GM18507 (cell line): ENCODE measurements around the gene UIMC1.

ENCODE experiments used
- DNase-seq: peaks from one replicate; pipeline ENCODE4 v3.0.0; 2011; ENCODE audit warnings: low read depth; ENCODE audit not compliant: insufficient read length; ENCODE audit errors: extremely low spot score
- FAIRE-seq: peaks from 2 replicates; lab custom pipeline; 2011; peaks lifted over from hg19 to GRCh38; lab: Jason Lieb, UNC

UIMC1 gene

DNA sequence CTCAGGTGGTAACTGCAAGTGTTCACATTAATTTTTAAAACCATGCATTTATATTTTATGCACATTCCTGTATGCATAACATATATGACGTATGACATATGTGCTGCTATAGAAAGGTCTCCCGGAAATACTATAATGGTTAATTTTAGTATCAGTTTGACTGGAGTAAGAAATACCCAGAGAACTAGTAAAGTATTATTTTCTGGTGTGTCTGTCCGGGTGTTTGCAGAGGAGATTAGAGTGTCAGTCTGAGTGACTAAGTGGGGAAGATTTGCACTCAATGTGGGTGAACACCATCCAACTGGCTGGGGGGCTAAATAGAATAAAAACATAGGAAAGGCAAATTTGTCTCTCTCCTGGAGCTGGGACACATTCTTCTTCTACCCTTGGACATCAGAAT, 26.9 kb downstream of the UIMC1 start:
- DNase-seq = no peak

DNA sequence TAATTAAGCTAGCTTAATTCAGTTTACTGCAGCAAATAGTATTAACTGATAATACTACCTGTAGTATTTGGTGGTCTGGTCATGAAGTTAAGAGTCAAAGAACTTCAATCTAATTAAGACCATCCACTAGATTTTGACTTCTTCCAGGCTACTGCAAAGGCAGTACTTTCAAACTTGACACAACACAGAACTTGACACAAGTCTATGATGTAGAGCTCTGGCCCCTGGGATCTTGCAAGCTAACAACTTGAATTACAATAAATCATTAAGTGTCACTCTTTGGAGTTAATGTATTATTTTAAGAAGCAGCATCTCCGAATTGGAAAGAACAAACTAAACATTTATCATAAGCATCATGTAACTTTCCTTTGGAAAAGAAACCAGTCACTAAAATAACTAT, 40.9 kb downstream of the UIMC1 start:
- DNase-seq (no peak), FAIRE-seq (no peak)

More for the DNA sequence above, 26.9 kb downstream of the UIMC1 start:
- FAIRE-seq = no peak

DNA sequence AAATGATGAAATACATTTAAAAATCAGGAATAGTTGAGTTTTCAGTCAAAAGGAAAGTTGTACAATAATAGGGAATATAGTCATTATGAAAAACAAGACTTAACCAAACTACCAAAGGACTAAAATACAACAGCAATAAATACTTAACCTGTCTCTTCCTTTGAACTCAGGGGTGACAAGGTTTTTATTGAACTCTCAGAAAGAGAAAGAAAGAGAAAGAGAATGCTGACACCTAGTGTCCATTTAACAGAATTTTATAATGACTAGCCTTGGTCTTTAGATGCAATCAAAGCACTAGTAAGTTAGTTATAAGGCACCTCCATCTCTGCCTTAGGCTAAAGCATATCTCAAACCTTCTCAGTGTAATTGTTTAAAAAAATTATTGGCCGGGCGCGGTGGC, 47.5 kb downstream of the UIMC1 start:
- FAIRE-seq (peak; percentile 70), DNase-seq (peak; percentile 29)

DNA sequence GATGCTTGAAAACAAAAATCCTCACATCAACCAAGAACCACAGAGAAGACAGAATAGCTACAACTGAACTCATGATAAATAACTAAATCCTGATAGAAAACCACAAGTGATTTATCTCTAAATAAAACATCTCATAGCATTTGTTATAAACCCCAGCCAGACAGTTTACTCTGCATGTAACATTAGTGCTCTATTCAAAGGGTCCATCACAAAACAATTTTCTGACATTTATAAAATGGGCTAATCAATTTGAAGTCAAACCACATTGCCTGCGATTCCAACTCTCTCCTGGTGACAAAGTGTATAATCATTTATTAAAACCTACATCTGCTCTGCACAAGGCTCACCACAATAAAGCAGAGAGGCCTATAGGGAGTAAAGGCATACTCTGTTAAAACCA, 49.8 kb downstream of the UIMC1 start:
- FAIRE-seq (no peak), DNase-seq (no peak)

DNA sequence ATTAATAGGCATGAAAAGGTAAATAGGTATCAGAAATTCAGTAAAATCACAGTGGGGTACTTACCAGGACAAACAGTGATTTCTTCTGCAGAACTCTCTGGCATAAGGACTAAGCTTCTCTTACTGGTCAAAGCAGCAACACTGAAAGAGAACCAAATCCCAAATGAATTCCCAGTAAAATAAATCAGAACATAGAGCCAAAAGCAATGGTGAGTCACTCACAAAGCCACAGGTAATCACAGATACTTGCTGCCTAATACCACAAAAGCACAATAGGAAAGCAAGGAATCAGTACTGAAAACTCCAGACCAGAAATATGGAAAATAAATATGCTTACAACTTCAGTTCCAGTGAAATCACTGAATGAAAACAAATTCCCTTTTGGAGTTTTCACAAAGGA, 50.7 kb downstream of the UIMC1 start:
- FAIRE-seq (no peak), DNase-seq (no peak)

DNA sequence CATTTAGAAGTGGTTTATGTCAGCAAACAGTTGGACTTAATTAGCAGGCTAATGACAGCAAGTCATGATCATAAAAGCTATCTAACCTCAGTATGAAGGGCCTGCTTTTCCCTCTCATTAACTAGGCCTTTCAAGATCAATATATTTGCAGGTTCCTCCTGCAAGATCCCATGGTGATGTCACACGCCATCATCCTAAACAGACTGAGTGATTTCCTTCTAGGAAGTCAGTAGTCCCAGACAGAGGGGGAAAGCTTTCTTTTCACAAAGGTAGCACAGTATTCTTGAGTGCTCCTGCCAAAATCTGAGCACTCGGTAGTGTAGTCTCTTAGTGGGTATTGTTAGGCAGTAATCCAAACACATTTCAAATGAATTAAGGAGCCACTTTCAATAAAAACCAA, 52.5 kb downstream of the UIMC1 start:
- FAIRE-seq (no peak), DNase-seq (no peak)

DNA sequence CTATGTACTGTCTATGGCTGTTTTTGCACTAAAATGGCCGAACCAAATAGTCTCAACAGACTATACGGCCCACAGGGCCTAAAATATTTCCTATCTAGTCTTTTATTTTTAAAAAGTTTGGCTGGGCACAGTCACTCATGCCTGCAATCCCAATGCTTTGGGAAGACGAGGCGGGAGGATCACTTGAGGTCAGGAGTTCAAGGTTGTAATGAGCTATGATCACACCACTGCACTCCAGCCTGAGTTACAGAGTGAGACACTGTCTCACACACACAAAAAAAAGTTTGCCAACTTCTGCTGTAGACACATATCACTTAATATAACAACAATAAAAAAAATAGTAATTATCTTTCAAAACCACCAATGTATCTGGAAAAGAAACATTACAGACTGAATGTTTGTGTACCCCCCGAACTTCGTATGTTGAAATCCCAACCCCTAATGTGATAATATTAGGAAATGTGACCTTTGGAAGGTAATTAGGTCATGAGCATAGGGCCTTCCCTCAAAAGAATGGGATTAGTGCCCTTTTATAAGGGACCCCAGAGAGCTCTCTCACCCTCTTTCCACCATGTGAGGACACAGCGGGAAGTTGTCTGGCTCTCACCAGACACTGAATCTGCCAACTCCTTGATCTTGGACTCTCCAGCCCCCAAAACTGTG, 53.9 kb downstream of the UIMC1 start:
- FAIRE-seq (no peak), DNase-seq (no peak)

DNA sequence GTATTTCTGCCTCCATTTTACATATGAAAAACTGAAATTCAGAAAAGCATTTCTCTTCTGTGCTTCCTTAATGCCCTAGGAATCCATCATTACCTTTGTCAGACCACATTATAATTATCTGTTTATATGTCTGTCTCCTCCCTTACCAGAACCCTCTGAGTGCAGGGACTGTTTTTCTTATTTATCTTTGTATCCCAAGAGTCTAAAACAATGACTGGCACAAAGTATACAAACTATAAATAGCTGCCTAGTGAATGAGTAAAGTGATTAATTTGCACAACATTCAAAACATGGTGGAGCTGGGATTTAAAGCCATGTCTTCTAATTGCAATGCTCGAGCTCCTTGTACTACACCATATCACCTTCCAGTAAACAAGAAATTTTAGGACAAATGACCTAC, 58.1 kb downstream of the UIMC1 start:
- DNase-seq = no peak
- FAIRE-seq = no peak

DNA sequence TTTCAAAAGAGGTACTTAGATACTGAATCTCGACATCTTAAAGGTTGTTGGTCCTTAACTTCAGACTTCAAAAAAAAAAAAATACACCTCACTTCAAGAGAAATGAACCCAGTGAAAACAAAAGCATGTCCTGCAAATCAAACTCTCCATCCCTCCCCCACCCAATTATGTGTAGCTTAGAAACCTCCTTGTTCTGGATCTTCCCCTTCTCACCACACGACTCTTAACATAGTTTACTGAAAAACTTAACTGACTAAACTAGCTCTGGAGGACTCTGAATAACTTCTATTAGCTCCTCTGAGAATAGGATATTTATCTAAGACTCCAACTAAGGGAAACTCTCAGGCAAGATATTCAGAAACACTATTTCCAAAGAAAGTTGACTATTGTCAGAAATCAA, 58.7 kb downstream of the UIMC1 start:
- DNase-seq (no peak), FAIRE-seq (no peak)

DNA sequence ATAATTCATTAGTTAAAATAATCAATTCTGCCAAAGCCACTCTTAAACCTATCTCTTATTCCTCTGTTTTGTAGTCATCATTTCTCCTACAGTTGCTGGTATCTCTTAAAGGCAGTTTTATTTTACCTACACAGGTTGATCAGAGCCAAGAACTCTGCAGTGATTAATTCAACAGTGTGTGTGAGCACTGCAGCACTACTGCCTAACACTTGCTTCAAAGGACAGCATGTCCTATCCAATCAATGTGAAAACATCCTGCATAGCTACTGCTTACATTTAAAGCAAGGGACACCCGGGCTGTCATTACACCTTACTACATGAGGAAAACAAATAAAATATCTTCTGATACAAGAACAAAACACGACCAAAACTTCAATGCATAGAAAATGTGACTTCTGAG, 62.3 kb downstream of the UIMC1 start:
- no peak for DNase-seq
- FAIRE-seq = no peak

DNA sequence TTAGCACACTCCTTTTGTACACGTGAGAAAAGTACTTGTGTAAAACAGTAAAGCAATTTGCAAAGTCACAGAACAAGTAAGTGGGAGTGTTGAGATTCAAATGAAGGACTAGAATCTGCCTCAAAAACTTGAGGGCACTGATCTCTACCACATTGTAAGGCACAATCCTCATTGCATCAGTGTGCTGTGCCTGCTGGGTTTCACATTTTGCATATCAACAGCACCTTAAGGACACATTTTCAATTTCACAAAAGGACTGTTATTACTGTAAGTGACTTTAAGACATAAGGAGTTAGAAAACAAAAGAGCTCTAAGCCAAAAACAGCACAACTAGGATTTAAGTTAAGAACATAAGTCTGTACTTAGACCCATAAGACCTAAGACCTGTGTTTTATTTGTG, 62.8 kb downstream of the UIMC1 start:
- FAIRE-seq (no peak), DNase-seq (no peak)

DNA sequence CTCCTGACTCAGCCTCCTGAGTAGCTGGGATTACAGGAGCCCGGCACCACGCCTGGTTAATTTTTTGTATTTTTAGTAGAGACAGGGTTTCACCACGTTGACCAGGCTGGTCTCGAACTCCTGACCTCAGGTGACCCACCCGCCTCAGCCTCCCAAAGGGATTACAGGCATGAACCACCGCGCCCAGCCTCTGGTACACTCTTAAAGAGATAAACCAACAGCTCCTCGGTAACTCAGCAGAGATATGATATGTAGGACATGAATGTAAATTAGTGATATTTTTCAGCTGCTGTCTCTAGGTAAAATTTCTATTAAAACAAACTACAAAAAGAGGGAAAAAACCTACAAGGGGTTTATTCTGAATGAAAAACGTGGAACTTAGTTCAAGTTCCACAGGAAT, 64.6 kb downstream of the UIMC1 start:
- DNase-seq (no peak), FAIRE-seq (no peak)

DNA sequence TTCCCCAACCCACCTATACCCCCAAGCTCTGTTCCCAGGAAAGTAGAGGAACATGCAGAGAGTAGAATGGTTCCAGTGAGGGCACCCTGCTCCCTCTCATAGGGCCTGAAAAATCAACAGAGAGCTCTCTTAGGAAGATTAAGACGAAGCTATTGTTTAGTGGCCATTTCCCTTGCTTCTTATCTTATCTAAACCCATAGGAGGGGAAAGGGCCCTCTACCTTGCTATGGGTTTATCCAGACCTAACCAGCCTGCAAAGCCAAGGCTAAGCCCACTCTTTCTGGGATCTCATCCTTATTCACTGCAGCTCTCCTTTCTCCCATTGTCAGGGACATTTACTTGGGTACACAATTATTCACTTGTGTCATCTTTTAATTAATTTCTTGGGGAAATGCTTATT, 68.1 kb downstream of the UIMC1 start:
- FAIRE-seq (no peak), DNase-seq (no peak)

DNA sequence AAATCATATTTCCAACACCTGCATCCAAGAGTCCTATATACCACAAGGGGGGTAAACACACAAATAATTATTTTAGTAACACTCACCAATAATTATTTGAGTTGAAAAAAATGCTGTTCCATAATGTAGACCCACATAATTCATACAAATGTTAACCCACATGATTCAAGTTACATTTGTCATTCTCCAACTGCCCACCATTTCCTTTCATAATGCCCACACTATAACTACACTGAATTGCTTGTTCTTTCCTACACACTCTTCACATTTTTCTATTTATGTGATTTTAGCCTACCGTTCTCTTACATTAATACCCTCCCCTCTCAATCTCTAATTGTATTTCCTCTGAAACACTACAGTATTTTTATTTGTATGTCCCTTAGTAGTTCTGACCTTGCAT, 71.6 kb downstream of the UIMC1 start:
- no peak for DNase-seq
- no peak for FAIRE-seq

DNA sequence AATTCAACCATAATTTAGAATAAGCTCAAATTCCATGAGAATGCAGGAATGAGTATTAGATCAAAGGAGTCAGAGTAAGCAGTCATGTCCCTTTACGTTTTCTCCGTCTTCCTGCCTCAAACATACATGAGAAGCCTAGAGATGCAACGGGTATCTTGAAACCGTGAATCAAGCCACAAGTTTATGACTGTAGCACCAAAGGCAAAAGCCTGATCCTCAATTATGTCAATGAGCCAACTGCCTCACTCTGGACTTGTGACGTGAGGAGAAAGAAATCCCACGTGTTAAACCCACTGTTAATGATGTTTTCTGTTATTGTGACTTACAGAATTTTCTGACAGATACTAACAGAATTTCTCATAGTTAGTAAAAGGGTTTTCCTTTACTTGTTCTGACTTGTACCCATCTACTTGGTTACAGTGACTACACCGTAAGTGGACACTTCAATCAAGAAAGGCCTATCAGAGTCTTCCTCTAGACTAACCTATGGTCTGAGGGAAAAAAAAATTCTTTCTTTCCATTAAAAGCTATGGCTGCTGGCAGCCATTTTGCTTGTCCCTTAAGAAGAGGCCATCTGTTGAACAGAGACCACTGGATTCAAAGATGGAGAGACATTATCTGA, 72.2 kb downstream of the UIMC1 start:
- DNase-seq (no peak), FAIRE-seq (no peak)

DNA sequence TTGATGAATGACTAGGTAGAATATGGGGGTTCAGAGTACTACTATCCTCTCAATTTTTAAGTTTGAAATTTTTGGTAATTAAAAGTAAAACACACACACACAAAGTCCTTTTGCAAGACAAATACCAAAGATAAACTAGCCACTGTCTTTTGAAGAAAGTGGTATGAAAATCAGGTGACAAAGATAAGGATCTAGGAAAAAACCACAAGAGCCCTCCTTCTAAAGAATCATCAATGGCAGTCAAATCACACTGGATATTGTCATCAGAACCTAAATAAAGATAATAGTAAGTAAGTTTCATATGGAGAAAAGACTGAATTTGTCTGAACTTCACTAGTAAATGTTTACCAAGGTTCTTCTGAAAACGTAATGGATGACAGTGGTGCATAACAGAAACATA, 76.9 kb downstream of the UIMC1 start:
- no peak for DNase-seq
- FAIRE-seq = no peak

DNA sequence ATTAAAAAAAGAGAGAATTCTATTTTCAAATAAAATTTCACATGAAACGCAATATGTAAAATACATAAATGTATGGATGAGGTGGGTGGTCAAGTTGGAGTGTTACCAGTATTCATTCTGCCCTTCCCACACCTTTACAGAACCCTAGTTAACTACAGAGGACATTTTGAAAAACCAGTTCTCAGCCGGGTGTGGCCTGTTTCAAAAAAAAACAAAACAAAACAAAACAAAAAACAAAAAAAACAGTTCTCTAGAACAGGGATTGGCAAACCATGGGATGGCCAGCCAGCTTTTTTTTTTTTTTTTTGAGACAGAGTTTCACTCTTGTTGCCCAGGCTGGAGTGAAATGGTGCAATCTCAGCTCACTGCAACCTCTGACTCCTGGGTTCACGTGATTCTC, 79.0 kb downstream of the UIMC1 start:
- FAIRE-seq = no peak
- DNase-seq = no peak

DNA sequence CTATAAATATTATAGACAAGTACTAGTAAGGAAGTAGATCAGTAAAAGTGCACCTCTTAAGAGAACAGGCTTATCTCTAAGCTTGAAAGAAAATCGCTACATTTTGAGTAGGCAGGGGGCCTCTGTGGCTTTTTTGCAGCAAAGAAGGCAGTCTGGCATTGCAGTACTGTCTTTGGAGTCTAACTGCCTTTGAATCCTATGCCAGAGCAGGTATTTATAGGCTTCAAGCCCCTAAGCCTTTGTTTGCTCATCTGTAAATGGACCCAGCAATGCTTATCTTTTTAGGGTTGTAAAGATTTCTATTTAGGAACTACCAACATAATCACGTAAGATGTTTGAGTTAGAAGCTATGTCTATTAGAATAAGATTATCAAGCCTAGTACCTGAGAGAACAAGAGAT, 83.8 kb downstream of the UIMC1 start:
- DNase-seq (no peak), FAIRE-seq (no peak)

DNA sequence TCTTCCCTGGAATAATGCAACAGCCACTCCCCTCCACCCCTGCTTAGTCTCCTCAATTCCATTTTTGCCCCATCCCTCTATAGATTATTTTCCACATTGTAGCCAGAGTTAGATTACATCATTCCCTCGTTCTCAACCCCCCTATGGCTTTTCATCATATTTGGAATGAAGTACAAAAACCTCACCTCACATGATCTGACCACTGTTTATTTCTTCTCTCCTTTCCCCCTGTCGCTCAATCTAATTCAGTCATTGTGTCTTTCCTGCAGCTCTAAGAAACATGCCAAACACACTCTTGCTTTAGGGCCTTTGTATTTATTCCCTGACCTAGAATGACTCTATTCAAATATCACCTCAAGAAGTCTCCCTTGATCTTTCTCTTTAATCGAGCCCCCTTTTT, 84.9 kb downstream of the UIMC1 start:
- FAIRE-seq (no peak), DNase-seq (no peak)

DNA sequence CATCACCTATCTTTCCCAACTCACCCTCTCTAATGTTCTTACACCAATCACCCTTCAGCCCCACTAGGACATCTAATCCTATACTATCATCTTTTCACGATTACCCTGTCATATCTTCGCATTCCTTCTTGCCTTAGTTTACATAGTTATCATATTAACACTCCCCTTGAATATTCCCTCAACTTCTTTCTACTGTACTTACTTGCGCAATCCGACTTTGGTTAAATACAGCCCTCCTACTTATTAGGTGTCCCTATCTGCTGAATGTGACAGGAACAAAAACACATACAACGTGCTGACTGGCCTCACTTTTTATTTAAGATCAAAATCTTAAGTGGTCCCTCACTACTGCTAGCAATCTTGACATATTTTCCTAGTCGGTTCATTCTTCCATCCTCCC, 88.0 kb downstream of the UIMC1 start:
- DNase-seq = no peak
- FAIRE-seq = no peak

DNA sequence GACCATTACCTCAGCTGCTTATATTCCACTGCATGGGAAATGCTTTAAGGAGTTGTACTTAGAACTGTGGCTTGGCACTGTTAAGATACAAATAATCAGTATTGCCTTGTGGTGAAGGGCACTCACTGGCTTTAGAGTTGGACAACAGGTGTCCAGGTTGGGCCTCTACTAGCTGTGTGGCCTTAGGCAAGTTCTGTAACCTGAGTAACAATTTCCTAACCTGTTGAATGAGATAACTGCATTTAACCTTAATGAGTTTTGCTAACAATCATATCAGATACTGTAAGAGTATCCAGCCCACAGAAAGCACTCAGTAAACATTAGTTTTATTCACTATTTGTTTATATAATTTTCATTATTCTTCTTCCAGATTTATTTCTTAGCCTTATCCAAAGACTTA, 90.2 kb downstream of the UIMC1 start:
- DNase-seq (no peak), FAIRE-seq (no peak)

DNA sequence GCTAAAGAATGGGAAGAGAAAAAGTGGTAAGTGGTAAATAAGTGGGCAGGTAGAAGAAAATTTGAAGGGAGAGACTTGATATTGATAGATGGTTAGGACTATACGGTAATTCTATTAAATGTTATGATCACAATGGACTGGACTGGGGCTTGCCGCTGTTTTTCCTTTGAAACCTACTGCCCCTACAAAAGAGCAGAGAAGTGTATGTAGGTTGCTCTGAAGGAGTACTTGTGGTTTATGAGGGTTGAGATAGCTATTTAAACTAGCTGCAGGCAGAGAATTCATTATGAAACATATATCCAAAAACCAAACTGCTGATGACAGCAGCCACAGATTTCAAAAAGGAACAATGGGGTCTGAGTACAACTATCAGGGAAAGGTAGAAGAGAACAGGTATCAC, 90.7 kb downstream of the UIMC1 start:
- no peak for FAIRE-seq

More for the DNA sequence above, 90.7 kb downstream of the UIMC1 start:
- no peak for DNase-seq
